HepG2 (cell line): ENCODE data around the gene ARPC1A. TPM values are rescaled to one million over a fixed set of nuclear protein-coding genes. Genes with fewer than 3 reads are reported as not detected.

Source experiments
- BRD4 ChIP-seq: sonication (generic); formaldehyde crosslinking; IDR thresholded peaks from 2 replicates; pipeline ENCODE4 v1.4.0; 2020; ENCODE audit warnings: missing genetic modification reagents
- GATAD2A ChIP-seq: IDR thresholded peaks from 2 replicates; pipeline ENCODE4 v1.6.1; 2016
- HMGXB3 ChIP-seq: sonication (generic); formaldehyde crosslinking; IDR thresholded peaks from 2 replicates; pipeline ENCODE4 v1.4.0; 2020; ENCODE audit warnings: missing genetic modification reagents, borderline replicate concordance
- NCOR1 ChIP-seq: fragments of 200-600 bp; sonication (generic); IDR thresholded peaks from 2 replicates; pipeline ENCODE4 v1.7.0; 2017; ENCODE audit warnings: antibody characterized with exemption, low read length, borderline replicate concordance
- ZBTB2 ChIP-seq: sonication (generic); formaldehyde crosslinking; IDR thresholded peaks from 2 replicates; pipeline ENCODE4 v1.8.0; 2022; ENCODE audit warnings: low read depth, missing genetic modification reagents
- ZC3H4 ChIP-seq: sonication (generic); formaldehyde crosslinking; IDR thresholded peaks from 2 replicates; pipeline ENCODE4 v1.4.0; 2020; ENCODE audit warnings: missing genetic modification reagents, borderline replicate concordance
- ZFP90 ChIP-seq: sonication (generic); formaldehyde crosslinking; IDR thresholded peaks from 2 replicates; pipeline ENCODE4 v1.8.0; 2022; ENCODE audit warnings: missing genetic modification reagents, mild to moderate bottlenecking, inconsistent platforms, borderline replicate concordance
- ZHX2 ChIP-seq, 2 experiments: sonication (generic) in 1 of 2; formaldehyde crosslinking in 1 of 2; IDR thresholded peaks; 2 replicates each; pipeline versions ENCODE4 v1.6.1 to v1.9.0; 2014 to 2022; ENCODE audit warnings: antibody characterized with exemption in 1 of 2, borderline replicate concordance in 1 of 2, inconsistent platforms in 1 of 2, low read depth in 1 of 2, missing genetic modification reagents in 1 of 2
- ZNF264 ChIP-seq: sonication (generic); formaldehyde crosslinking; IDR thresholded peaks from 2 replicates; pipeline ENCODE4 v1.4.0; 2020; ENCODE audit warnings: missing genetic modification reagents
- ZNF468 ChIP-seq: sonication (generic); formaldehyde crosslinking; IDR thresholded peaks from 2 replicates; pipeline ENCODE4 v1.8.0; 2022; ENCODE audit warnings: mild to moderate bottlenecking, moderate library complexity, missing genetic modification reagents
- ZNF501 ChIP-seq: sonication (generic); formaldehyde crosslinking; IDR thresholded peaks from 2 replicates; pipeline ENCODE4 v1.5.1; 2020; ENCODE audit warnings: mild to moderate bottlenecking, moderate library complexity, missing genetic modification reagents
- polyA plus RNA-seq, 8 experiments: library from polyadenylated mRNA; depleted of rRNA in 3 of 8; stranded (reverse) in 7 of 8; unstranded in 1 of 8; fragments of >200 nt; fragmentation: Illumina TruSeq in 4 of 8; extraction: Trizol in 4 of 8; gene quantifications; 2 replicates each; pipeline versions ENCODE4 v1.2.1 to v1.2.3, GENCODE V29; 2011 to 2016; ENCODE audit warnings: low read depth in 4 of 8, missing spikeins in 1 of 8, mixed read lengths in 1 of 8; ENCODE audit not compliant: insufficient read depth in 1 of 8
- total RNA-seq, 5 experiments: library from RNA; depleted of rRNA; stranded (reverse); fragments of >200 nt; fragmentation: Illumina TruSeq; extraction: Trizol; gene quantifications; 2 replicates each; pipeline ENCODE4 v1.2.3, GENCODE V29; 2016; ENCODE audit warnings: low read depth in 1 of 5
- TF ChIP-seq, protein P1 (sequence below): sonication (generic); formaldehyde crosslinking; IDR thresholded peaks from 2 replicates; pipeline ENCODE4 v1.4.0; 2020; ENCODE audit warnings: missing genetic modification reagents
- TF ChIP-seq, protein P2 (sequence below): sonication (generic); formaldehyde crosslinking; IDR thresholded peaks from 2 replicates; pipeline ENCODE4 v1.5.0; 2020; ENCODE audit warnings: missing genetic modification reagents

ARPC1A gene
- total and polyA plus RNA-seq, 2 of the 13 experiments (the other 11 are each of a cell fraction or from before 2014, with no cell fraction given), result 44.3 to 88.5 TPM

GRCh38 chr7:99374111-99375064 is 48.7 kb downstream of the ARPC1A start, which contains the start of gene ARPC1B (continued):
- no peak for TF ChIP-seq ZHX2 (IDR thresholded peaks at IDR 0.05; ENCODE audit: low read depth)
- no peak for TF ChIP-seq ZHX2 (CRISPR knock-in tag; IDR thresholded peaks at IDR 0.05; ENCODE audit: borderline replicate concordance)
- 0 out of 2 replicates have a peak, but pooled peaks have one; percentile 74 for TF ChIP-seq ZNF468 (CRISPR knock-in tag)
- 0 out of 2 replicates have a peak, but pooled peaks have one; percentile 59 for TF ChIP-seq NCOR1
- no peak for TF ChIP-seq GATAD2A (CRISPR knock-in tag)
- TF ChIP-seq, protein P1, sequence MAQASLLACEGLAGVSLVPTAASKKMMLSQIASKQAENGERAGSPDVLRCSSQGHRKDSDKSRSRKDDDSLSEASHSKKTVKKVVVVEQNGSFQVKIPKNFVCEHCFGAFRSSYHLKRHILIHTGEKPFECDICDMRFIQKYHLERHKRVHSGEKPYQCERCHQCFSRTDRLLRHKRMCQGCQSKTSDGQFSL (CRISPR knock-in tag), result peak; percentile 72; the same call in 1 of the 2 replicates
- TF ChIP-seq ZC3H4 (CRISPR knock-in tag), result no peak
- TF ChIP-seq, protein P2, sequence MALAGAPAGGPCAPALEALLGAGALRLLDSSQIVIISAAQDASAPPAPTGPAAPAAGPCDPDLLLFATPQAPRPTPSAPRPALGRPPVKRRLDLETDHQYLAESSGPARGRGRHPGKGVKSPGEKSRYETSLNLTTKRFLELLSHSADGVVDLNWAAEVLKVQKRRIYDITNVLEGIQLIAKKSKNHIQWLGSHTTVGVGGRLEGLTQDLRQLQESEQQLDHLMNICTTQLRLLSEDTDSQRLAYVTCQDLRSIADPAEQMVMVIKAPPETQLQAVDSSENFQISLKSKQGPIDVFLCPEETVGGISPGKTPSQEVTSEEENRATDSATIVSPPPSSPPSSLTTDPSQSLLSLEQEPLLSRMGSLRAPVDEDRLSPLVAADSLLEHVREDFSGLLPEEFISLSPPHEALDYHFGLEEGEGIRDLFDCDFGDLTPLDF (CRISPR knock-in tag), result no peak
- no peak for TF ChIP-seq BRD4
- TF ChIP-seq ZBTB2, result no peak; the same call in 1 of the 2 replicates
- TF ChIP-seq ZFP90 (CRISPR knock-in tag), result peak; percentile 24; the same call in 1 of the 2 replicates
- no peak for TF ChIP-seq HMGXB3 (CRISPR knock-in tag)
- TF ChIP-seq ZNF264 (CRISPR knock-in tag), result no peak
- peak; percentile 87 for TF ChIP-seq ZNF501
